ENCODE results near the gene TSR3.
A peak's percentile ranks its signal among the peaks of the same experiment; 100 is the strongest.

The TSR3 gene

GRCh38 chr16:1350691-1351090 is 987 bp downstream of the TSR3 start:
- no peak for DNase-seq

- DNase-seq: no peak
These were observed 1.7 kb downstream of the TSR3 start for GRCh38 chr16:1349951-1350350.

- no peak for DNase-seq
These were observed 2.3 kb downstream of the TSR3 start for GRCh38 chr16:1349351-1349750.

- DNase-seq: no peak
These were observed 2.8 kb downstream of the TSR3 start for GRCh38 chr16:1348926-1349325.

GRCh38 chr16:1348441-1348840 is 3.2 kb downstream of the TSR3 start:
- no peak for DNase-seq

- DNase-seq: no peak
These were observed 3.7 kb downstream of the TSR3 start for GRCh38 chr16:1347962-1348361.

- DNase-seq: no peak
These were observed 4.3 kb downstream of the TSR3 start for GRCh38 chr16:1347286-1347855.

- DNase-seq: no peak
These were observed 5.0 kb downstream of the TSR3 start for GRCh38 chr16:1346422-1347285.

GRCh38 chr16:1345651-1346421 is 5.8 kb downstream of the TSR3 start:
- DNase-seq: no peak

GRCh38 chr16:1345087-1345486 is 6.6 kb downstream of the TSR3 start:
- DNase-seq: no peak

- no peak for DNase-seq
These were observed 7.2 kb downstream of the TSR3 start for GRCh38 chr16:1344499-1344898.

- DNase-seq: no peak
These were observed 8.0 kb downstream of the TSR3 start for GRCh38 chr16:1343428-1344242.

GRCh38 chr16:1342526-1343427 is 8.9 kb downstream of the TSR3 start:
- DNase-seq: peak; percentile 94

- no peak for DNase-seq
These were observed 9.9 kb downstream of the TSR3 start for GRCh38 chr16:1341495-1342420.

GRCh38 chr16:1340730-1341494 is 10.8 kb downstream of the TSR3 start:
- no peak for DNase-seq

- DNase-seq: no peak
These were observed 12.6 kb downstream of the TSR3 start for GRCh38 chr16:1338855-1339675.

GRCh38 chr16:1338119-1338730 is 13.5 kb downstream of the TSR3 start:
- no peak for DNase-seq

GRCh38 chr16:1337486-1337885 is 14.2 kb downstream of the TSR3 start:
- DNase-seq: no peak
